GM19099 (cell line): ENCODE data around the gene CLDN17.

ENCODE experiments used
- POLR2A ChIP-seq: IDR thresholded peaks from 3 replicates; pipeline ENCODE4 v1.6.1; 2011; ENCODE audit warnings: low read depth; ENCODE audit not compliant: insufficient read length; ENCODE audit errors: extremely low read depth

Gene CLDN17

GRCh38 chr21:30166705-30167104 lies at the start of gene CLDN17:
TSS of gene CLDN17 (minus strand) at chr21:30166805. CDS start at chr21:30166617, 188 bp downstream.
- no peak for TF ChIP-seq POLR2A

DNA sequence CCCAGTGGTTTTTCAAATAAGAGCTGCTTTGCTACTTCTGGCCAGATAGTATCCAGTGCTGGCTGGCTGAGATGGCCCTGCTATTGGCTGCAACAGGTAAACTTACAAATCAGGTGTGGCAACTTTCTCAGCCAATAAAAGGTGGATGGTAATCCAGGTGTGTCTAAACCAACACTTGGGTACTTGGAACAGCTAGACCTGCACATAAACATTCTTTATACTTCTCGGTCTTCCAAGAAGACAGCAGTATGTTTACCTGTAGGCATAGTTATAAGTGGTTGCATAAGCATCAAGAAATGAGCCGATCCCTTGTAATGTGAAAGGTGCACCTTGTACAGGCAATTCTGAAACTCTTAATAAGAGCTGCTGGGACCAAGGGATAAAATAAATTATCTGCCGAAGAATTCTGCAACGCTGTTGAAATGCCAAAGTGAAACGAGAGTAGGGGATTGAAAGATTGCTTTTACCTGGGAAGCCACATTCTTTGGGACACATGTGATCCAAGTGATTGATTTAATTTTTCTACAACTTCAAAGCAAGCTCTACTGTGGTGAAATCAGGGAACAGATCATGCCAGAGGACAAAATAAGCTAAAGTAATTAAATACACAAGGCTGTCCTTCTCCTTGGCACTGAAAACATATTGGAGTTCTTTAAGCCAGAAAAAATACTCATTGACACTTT lies 49.6 kb upstream of the CLDN17 start, which contains the start of gene CLDN8:
CLDN8 (minus strand) TSS at position 57 of the 683 bp plus-strand sequence. CDS start 172 bp downstream, outside the sequence.
- TF ChIP-seq POLR2A, result no peak

- TF ChIP-seq POLR2A, result no peak
Measured at GRCh38 chr21:30211071-30211470, 44.5 kb upstream of the CLDN17 start.

DNA sequence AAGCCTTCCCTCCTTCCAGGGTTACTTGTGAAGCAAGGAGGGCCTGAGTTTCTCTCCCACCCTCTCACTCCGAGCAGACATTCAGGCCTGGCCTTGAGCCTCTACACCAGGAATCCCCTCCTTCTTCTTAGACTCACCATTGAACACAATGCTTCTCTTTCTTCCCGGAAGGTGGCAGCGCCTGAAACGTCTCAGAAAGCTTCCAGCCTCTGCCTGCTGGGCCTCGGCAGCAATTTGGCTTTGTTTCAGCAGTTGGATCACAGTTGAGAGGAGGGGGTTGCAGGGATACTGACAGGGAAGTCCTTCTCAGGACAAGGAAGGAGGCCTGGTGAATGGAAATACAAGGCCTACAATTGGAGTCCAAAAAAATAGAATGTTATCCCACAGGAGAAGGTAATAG lies 43.0 kb upstream of the CLDN17 start:
- TF ChIP-seq POLR2A, result no peak

GRCh38 chr21:30207252-30207579 lies 40.6 kb upstream of the CLDN17 start:
- TF ChIP-seq POLR2A, result no peak

DNA sequence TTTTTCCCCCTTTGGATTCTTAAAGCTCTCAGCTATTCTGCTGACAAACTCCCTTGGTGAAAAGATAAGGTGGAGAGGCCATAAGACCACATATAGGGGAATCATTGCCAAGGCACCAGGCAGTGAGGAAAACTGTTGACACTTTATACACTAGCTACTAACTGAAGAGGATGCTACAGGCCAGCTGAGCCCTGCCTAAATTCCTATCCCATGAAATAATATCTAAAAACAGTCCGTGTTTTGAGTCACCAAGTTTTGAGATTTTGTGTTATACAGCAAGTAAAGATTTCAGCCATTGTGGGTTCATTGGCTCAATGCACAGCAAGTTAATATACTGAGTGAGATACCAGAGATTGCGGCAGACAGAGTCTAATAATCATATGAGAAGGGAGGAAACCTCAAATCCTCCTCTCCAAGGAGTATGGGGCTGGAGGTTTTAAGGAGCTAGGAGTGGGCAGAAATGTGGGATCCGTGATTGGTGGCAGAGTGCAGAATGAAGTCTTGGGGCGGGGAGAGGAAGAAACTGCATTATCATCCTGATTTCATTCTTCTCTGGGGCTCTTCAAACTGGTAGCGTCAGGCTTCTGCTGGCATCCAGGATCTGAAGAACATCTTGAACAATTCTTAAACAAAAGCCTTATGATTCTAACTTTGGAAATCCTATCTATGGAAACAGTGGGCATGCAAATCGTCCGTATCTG lies 40.1 kb upstream of the CLDN17 start:
- TF ChIP-seq POLR2A, result no peak

- TF ChIP-seq POLR2A, result no peak
Measured at GRCh38 chr21:30200000-30200399, 33.4 kb upstream of the CLDN17 start.

DNA sequence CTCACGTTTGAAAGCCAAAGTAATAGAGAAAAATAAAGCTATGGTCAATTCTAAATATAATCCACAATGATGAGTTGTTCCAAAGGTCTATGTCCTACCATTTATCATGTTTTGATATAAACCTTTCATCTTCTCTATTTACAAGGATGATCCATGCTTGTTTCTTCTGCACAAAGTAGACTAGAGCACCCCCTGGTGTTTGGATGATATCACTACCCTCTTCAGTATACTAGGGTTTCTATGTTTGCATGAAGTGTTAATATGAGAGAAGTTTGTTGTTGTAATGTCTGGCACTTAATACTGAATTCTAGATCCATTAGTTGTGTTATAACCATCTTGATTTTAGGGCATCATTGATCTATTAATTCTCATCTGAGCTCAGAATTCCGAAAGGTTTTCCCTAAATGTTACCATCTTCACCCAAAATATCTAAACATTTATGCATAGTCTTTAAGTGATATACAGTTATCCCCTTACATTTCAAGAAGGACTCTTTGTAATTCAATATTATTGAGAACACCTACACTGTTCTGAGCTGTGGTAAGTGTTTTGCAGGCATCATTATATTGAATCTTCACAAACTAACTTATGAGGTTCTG lies 28.2 kb upstream of the CLDN17 start:
- no peak for TF ChIP-seq POLR2A

DNA sequence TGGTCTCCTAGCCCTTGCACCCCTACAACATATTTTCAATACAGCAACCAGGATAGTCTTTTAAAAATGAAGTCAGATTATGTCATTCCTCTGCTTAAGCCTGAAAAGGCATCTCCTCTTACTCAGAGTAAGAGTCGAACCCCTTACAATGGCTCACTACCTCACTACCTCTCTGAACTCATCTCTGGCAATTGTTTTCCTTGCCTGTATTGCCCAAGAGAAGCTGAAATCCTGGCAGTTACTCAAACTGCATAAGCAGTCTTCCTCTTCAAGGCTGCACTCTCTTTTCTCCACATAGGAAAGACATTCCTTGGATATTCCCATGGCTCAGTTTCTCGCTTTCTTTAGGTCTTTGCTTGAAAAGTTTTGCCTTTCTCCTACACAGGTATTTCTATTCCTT lies 26.6 kb upstream of the CLDN17 start:
- TF ChIP-seq POLR2A, result no peak

GRCh38 chr21:30190554-30190953 lies 23.9 kb upstream of the CLDN17 start:
- TF ChIP-seq POLR2A, result no peak

GRCh38 chr21:30189773-30190172 lies 23.2 kb upstream of the CLDN17 start:
- no peak for TF ChIP-seq POLR2A

DNA sequence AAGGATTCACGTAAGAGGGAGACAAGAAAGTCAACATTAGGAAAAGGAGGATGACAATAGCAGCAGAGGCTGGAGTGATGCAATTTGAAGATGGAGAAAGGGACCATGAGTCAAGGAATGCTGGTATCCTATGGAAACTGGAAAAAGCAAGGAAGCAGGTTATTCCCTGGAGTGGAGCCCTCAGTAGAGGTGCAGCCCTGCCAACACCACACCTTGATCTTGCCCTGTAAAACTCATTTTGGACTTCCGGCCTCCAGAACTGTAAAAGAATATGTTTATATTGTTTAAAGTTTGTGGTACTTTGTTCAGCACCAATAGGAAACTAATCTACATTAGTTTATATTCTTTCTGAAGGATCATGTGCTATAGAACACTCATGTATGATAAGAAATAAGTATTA lies 19.6 kb upstream of the CLDN17 start:
- no peak for TF ChIP-seq POLR2A

DNA sequence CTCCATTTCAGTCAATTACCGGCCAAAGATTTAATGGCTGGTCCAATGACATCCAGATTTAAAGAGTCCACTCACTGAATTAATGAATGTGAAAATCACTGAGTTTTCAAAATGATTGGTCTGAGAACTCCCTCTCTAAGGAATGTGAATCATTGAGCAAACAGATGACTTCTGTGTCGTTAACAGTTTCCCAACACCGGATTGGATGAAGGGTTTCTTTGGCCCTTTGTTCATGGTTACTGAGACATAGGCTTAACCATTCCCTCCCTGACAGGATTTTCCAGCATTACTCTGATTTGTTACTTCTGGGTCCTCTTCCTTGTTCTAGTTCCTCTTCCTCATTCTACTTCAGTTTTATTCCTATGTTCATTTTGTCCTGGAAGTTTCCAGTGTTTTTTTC lies 1.5 kb upstream of the CLDN17 start:
- no peak for TF ChIP-seq POLR2A

- TF ChIP-seq POLR2A, result no peak
Measured at GRCh38 chr21:30166171-30166570, 434 bp downstream of the CLDN17 start.

GRCh38 chr21:30164796-30165195 lies 1.8 kb downstream of the CLDN17 start:
- no peak for TF ChIP-seq POLR2A

GRCh38 chr21:30153697-30154340 lies 12.8 kb downstream of the CLDN17 start:
- TF ChIP-seq POLR2A, result no peak

GRCh38 chr21:30152792-30153191 lies 13.8 kb downstream of the CLDN17 start:
- TF ChIP-seq POLR2A, result no peak

DNA sequence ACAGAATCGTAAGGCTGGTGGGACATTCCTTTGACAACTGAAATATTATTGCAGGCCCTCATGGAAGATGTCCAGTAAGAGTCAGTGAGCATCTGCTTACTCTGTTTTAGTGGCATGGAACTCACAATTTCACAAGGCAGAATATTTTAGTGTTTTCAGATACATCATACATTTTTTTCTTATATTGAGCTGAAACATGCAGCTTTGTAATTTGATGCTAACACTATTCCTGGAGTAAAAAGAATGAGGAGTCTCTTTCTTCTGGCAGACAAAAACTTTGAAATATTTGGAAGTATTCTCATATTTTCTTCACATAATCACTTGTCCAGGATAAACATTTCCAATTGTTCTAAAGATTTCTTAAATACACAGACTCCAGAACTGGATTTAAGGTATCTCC lies 17.7 kb downstream of the CLDN17 start:
- TF ChIP-seq POLR2A, result no peak
